HG02981 (cell line): ENCODE results near the gene OMA1.
"Not testable (repeated sequence)": the region's sequence is repeated elsewhere in the genome, so short reads cannot be mapped to it uniquely, and the experiment has no call there.

Experiments used
- ATAC-seq: cut with Tn5 transposase; IDR thresholded peaks from one replicate; pipeline ENCODE4 v1.9.1; 2021; ENCODE audit warnings: mild to moderate bottlenecking, moderate library complexity; ENCODE audit not compliant: unreplicated experiment

OMA1 gene

DNA sequence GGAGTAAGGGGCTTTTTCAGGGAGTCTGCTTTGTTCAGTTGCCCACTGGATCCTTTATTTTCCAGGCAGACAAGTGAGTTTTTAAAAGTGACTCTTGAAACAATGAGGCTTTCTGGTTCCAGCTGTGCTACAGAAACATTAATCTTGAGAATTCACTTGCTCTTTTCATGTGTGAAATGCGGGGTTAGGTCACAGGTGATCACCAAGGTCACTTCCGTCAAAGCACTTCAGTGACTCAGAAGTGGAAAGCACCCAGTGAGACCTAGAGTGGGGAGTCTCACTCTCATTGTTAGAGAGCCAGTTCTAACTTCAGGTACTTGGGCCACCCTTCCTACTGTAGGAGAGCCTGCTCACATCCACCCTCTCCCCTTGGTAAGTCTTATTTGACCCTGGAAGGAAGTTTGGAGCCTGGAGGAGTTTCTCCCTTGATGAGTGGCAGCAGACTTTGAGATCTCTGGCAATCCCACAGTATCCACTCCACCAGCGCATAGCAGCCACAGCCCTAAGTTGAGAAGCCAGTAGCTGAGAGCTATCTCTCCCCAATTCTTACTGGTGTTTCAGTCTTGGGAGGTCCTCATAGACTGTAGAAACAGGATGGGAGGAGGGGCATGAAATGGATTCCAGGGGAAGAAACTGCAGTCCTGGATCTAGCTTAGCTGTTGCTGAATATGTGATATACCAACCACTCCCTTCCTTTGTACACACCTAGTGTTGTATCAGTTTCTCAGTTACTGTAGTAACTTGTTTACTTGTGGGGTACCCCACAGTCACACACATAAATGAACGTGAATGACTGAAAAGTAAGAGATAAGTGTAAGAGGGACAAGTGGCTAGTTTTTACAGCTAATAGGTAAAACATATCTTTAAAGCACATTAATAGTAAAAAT, 27.4 kb upstream of the OMA1 start:
- ATAC-seq, result peak; percentile 95

DNA sequence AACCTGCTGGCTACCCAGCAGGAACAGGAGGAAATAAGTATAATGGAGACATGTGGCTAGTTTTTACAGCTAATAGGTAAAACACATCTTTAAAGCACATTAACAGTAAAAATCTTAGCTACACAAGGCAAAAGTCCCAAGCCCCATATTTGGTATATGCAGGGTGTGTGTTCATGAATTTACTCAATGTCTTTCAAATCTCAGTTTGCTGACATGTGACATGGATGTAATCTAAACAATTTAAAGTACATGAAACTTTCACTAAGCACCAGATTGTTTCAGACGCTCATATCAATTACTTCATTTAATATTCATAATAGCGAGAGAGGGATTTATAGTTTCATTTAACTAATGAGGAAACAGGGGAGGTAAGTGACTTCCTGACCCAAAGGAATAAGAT, 26.6 kb upstream of the OMA1 start:
- ATAC-seq, result no peak

DNA sequence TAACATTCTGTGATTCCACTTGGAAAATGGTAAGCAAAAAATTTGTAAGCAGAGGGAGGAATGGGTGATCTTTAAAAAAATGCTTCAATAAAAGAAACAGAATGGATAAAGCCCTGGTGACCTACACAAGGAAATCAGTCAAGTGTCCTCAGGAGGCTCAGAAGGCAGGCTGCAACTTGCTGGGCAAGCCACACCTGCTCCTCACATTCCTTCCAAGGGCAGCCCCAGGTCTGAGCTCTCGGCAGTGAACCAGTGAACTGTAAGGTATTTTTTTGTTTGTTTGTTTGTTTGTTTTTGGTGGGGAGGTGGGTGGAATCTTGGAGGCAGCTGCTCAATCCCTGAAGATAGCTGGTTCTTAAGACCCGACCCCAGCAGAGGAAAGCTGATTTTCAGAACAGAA, 26.2 kb upstream of the OMA1 start:
- no peak for ATAC-seq

DNA sequence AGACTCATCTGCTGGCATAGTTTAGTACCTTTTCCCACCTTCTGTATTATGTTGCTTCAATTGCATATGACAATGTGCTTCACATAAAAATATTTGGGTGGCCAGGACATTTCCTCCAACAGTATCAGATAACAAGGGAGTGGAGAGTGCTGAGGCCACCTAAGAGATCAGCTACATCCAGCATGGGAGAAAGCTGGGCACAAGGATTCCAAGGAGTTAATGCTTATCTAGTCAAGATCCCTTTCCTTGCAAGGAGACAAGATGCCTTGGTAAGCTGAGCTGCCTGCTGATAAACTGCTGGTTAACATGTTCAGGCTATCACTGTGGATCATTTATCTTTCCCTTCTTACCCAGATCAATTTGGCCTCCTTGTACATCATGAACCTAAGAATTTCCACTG, 25.1 kb upstream of the OMA1 start:
- ATAC-seq, result no peak

GRCh38 chr1:58570817-58571216, 24.3 kb upstream of the OMA1 start:
- no peak for ATAC-seq

- no peak for ATAC-seq
These were observed 23.6 kb upstream of the OMA1 start for GRCh38 chr1:58570094-58570493.

DNA sequence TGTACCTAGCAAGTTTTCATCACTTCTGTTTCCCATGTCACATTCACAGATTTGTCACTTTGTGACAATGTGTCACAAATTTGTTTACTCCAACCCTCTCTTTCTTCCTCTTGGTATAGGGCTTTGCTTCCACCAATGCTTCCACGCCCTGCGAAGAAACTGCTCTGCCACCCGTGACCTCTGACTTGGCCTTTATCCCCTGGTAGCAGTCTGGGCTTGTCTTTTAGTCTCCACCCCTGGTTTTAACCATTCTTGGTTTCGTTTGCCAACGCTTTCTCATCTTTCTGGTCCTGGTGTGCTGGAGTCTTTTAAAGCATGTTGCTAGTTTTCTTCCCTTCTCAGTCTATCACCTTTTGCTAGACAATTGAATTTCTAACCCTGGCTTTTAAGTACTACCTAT, 22.4 kb upstream of the OMA1 start:
- no peak for ATAC-seq

DNA sequence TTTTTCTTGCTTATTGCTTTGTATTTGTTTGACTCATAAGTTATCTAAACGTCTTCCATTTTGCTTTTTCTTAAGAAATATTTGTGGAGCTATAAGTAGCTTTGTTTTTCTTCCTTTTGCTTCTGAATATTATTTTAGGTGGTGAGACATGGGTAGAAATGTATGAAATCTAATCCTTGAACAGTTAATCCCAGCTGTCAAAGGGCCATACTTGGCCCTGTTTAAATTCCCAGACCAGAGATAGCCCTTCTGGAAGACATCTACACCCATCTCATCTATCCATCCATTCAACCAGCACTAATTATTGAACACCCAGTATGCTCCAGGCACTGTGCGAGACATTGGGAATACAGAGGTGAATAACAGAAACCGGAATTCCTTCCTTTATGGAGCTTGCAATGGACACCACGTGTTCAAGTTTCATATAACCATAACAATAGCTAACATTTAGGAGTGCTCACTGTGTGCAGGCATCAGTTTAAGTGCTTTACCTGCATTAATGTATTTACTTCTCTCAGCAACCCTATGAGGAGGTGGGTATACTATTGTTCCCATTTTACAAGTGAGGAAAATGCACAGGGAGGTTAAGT, 21.8 kb upstream of the OMA1 start:
- no peak for ATAC-seq

DNA sequence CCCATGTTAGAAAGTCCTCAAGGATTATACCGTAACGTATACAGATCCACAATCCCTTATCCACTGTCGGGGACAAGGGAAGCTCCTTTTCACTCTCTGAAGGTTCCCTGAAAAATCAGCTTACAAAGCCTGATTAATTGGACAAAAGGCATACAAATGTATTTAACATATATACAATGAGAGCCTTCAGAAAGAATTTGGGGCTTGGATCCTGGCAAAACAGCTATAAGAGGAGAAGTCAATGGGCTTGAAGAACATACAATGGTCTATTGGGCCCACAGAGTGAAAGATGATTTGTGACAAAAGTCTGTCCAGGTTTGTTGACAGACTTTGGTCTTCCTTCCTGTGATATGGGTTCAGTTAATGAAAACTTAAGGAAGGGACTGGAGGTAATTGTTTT, 19.8 kb upstream of the OMA1 start:
- ATAC-seq, result no peak

DNA sequence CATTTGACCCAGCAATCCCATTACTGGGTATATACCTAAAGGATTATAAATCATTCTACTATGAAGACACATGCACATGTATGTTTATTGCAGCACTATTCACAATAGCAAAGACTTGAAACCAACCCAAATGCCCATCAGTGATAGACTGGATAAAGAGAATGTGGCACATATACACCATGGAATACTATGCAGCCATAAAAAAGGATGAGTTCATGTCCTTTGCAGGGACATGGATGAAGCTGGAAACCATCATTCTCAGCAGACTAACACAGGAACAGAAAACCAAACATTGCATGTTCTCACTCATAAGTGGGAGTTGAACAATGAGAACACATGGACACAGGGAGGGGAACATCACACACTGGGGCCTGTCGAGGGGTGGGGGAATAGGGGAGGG, 17.2 kb upstream of the OMA1 start:
- ATAC-seq, result not testable (repeated sequence)

DNA sequence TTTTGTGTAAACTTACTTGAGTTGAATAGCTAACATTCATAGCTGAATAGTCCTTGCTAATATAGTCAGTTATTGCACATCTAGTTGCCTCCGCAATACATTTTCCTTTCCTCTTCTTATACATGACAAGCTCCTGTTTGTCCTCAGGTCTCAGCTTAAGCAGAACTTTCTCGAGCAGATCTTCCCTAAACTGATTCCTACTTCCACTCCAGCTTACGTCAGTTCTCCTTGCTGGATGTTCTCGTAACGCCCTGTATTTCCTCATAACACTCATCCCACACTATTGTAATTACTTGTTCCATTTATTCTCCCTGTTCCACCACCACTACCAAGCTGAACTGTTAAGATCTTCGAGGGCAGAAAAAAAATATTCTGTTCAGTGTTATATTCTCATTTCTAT, 15.1 kb upstream of the OMA1 start:
- no peak for ATAC-seq

GRCh38 chr1:58555393-58555792, 8.9 kb upstream of the OMA1 start:
- no peak for ATAC-seq

DNA sequence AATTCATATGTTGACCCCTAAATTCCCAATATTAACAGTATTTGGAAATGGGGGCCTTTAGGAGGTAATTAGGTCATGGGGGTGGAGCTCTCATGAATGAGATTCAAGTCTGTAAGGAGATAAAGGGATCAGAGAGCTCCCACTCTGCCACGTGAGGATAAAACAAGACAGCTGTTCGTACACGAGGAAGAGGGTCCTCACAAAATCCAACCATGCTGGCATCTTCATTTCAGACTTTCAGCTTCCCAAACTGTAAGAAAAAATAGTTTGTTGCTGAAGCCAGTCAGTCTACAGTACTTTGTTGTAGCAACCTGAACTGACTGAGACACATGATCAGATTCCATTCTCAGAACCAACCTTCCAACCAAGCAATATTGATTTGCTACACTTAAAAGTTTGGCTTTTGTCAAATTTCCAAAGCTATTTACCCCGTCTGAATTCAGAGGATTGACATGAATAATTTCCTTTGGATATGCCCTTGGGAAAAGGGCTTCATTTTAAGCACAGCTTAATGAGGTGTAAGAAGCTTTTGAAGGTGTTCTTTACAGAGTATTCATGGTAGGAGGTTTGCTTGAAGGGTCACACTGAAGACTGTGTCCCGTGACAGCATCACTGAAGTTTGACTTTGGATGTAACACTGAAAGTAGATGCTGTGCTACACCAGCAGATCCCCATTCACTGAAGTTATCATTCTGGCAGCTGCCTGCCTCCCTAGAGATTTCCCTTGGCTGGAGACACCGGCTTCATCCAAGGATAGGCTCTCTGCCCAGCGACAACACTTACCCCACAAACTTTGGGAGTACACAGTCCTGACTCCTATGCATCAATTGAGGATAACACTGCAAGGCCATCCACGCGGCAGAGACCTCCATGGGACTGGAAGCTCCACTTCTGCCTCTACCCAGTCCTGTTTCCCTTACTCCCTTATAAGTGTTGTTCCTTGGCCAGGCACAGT, 4.9 kb upstream of the OMA1 start:
- ATAC-seq, result no peak

GRCh38 chr1:58549291-58549690, 2.8 kb upstream of the OMA1 start:
- not testable (repeated sequence) for ATAC-seq

GRCh38 chr1:58548371-58548770, 1.8 kb upstream of the OMA1 start:
- no peak for ATAC-seq

DNA sequence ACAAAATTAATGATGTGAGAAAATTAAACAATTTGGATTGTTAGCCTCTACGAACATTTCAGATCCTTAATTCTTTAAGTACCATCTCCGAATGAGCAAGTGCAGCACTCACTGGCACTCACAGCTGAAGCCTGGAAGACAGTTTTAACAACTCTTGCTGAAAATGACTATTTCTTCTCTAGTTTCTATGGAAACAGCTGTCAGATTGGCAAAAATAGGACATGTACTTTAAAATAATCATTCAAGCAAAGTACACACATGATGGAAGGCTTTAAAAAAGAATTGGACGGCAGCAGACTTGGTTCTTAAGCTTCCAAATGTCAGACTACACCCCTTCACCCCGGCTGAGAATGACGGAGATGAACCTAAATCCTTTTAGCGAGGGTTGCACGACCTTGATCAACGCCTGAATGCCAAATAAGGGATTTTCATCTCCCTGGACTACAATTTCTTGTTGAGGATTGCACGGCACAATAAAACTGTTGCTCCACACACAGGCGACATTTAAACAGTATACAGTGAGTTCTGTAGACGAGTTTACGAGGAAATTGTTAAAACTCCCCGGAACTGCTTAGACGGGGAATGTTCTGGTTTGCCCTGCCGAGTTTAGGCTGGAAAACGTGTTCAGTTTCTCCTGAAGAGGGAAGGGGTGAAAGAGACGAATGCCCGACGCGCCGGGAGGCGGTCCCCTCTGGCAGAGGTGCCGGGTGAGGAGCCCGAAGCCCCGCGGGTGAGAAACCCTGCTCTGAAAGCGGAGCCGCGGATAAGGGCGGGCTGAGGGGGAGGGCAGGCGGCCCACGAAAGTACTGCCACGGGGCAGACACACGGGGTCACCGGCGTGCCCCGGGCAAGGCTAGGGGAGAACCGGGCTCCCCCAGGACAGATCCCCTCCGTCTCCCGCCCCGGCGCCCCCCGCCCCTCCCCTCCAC, 671 bp downstream of the OMA1 start:
- peak; percentile 42 for ATAC-seq

DNA sequence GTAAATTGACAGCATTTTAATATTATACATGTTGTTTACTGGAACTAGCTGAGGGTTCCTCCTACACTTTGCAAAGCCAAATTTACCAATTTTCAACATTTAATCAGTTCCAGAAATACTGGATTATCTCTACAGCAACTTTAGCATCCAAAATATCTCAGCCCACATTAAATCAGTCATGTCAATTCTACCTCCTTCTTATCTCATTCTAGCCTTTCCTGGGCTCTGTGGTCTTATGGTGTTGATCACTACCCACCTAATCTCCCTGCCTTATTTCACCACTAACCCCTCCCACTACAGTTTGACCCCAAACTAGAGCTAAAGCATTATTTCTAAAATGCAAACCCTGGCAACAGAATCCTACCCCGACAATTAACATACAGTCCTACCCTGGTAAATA, 3.3 kb downstream of the OMA1 start:
- no peak for ATAC-seq

GRCh38 chr1:58539553-58539952, 7.0 kb downstream of the OMA1 start:
- no peak for ATAC-seq

DNA sequence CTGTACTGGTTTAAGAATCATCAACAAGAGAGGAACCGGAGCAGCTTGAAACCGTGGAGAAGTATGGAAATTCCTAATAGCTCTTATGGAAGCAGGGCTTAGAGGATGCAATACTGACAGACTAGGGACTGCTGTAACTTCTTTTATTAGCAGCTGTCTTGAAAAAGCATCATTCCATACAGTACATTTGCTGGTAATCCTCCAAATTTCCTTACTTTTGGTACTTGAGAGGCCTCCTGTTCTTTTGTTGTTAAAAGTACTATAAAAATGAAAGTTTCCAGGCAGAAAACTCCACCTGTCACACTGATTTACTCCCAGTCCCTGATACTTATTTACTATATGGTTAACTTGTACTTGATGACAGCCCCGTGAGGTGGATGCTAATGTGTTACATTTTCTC, 7.7 kb downstream of the OMA1 start:
- no peak for ATAC-seq

DNA sequence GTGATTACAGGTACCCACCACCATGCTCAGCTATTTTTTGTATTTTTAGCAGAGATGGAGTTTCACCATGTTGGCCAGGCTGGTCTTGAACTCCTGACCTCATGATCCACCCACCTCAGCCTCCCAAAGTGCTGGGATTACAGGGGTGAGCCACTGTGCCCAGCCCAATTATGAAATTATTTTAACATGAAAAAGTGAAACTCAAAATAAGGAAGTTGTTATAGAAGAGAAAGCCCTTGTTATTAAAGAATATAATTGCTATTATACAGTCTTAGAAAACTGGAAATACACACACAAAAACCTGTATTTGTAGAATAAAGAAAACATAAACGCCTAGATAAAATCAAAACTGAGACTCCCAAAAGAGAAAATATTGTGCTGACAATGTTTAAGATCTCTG, 14.7 kb downstream of the OMA1 start:
- not testable (repeated sequence) for ATAC-seq
